GM21619 (cell line): Measurements from ENCODE around the gene SNX8.
A peak's percentile ranks its signal among the peaks of the same experiment; 100 is the strongest.
"Not testable (repeated sequence)": the region's sequence is repeated elsewhere in the genome, so short reads cannot be mapped to it uniquely, and the experiment has no call there.

ENCODE experiments used
- ATAC-seq: cut with Tn5 transposase; IDR thresholded peaks from one replicate; pipeline ENCODE4 v1.9.1; 2021; ENCODE audit not compliant: unreplicated experiment

SNX8 gene, protein sequence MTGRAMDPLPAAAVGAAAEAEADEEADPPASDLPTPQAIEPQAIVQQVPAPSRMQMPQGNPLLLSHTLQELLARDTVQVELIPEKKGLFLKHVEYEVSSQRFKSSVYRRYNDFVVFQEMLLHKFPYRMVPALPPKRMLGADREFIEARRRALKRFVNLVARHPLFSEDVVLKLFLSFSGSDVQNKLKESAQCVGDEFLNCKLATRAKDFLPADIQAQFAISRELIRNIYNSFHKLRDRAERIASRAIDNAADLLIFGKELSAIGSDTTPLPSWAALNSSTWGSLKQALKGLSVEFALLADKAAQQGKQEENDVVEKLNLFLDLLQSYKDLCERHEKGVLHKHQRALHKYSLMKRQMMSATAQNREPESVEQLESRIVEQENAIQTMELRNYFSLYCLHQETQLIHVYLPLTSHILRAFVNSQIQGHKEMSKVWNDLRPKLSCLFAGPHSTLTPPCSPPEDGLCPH

DNA sequence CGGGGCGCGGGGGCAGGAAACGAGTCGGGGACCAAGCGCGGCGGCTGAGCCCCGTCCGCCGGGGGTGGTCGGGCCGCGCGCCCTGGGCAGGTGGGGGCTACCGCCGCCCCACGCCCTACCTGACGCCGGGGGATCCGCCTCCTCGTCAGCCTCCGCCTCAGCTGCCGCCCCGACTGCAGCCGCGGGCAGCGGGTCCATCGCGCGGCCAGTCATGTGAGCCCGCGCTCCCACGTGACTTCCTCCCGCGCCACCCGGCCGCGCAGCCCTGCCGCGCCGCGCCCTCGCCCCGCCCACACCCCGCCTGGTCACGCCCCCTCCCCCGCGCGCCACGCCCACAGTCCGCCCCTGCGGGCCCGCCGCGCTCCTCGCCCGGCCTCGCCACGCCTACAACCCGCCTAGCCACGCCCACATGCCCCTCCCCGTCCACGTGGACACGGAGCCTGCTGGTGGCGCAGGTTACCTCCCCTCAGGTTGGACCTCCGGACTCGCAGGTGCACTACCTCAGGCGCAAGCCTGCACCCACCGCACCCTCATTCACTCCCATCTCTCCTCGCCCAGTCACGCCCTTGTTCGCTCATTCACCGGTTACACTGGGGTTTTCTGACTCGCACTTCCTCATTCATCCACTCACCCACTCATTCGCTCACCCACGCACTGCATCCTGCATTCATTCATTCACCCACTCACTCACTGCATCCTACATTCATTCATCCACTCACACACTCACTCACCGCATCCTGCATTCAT, at the start of gene SNX8:
Gene SNX8 (minus strand): TSS at position 233 of the 747 bp plus-strand sequence. CDS start 20 bp downstream, at position 213.
- ATAC-seq = peak; percentile 62

GRCh38 chr7:2362385-2363088, 48.3 kb upstream of the SNX8 start:
- ATAC-seq = no peak

GRCh38 chr7:2360796-2361195, 46.6 kb upstream of the SNX8 start:
- ATAC-seq = no peak

- no peak for ATAC-seq
Measured at GRCh38 chr7:2359610-2360009, 45.4 kb upstream of the SNX8 start.

- no peak for ATAC-seq
Measured at GRCh38 chr7:2358968-2359527, 44.8 kb upstream of the SNX8 start.

DNA sequence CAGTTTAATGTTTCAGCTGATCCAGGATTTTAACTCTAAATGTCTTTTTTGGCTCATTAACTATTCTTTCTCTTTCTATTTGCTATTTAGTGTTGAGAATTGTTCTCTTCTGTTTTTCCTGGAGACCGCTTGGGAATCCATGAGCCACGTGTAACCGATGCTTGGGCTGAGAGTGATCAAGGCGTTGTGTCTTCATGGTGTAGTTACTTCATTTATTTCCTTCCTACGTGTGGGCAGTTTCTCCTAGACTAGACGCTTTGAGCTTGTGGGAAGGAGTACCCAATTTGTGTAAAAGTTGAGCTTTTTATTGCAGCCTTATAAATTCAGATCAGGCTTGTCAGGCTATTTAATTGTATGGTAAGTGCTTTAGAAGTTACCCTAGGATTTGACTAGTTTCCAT, 43.3 kb upstream of the SNX8 start:
- no peak for ATAC-seq

DNA sequence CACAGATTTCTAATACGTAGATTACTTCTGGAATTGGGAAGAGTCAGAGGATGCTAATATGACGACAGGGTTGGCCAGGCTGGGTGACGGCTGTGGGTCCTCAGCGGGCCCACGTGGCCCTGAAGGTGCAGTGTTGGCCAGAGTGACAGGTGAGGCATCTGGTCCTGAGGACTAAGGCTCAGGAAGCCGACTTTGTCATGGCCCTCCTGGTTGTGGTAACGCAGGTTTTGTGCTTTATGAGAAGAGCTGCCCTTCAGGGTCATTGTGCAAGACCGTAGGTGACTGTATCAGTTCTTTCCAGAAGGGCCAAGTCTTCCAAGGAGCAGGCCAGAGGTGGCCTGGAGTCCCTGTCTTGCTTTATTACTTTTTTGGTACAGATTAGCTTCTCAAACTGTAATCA, 42.9 kb upstream of the SNX8 start:
- no peak for ATAC-seq

DNA sequence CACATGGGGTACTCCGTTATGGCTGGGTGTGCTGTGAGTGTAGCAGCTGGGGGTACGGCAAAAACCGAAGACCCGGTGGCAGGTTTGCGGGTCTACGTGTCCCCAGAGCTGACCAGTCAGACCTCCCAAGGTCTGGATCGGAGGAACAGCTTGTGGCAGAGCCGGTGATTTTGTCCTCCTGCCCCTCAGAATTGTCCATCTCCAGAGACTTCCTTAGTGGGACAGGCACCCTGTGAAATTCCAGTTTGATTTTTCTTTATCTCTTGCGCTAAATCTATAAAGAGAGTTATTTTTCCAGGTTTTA, 41.4 kb upstream of the SNX8 start:
- no peak for ATAC-seq

DNA sequence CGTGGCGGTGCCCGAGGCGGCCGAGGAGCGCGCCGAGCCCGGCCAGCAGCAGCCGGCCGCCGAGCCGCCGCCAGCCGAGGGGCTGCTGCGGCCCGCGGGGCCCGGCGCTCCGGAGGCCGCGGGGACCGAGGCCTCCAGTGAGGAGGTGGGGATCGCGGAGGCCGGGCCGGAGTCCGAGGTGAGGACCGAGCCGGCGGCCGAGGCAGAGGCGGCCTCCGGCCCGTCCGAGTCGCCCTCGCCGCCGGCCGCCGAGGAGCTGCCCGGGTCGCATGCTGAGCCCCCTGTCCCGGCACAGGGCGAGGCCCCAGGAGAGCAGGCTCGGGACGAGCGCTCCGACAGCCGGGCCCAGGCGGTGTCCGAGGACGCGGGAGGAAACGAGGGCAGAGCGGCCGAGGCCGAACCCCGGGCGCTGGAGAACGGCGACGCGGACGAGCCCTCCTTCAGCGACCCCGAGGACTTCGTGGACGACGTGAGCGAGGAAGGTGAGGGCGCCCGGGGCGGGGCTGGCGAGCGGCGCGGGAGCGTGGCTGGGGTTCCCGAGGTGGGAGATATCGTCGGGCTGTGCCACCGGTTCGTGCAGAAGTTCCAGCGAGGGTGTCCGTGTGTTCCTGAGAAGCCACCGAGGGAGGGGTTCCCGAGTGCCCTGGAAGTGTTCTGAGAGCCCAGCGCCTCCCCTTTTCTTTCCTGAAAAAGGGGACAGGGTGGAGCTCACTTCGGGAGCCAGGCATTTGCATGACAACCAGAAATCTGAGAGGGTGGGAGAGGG, 40.9 kb upstream of the SNX8 start:
- no peak for ATAC-seq

GRCh38 chr7:2354186-2354938, 40.1 kb upstream of the SNX8 start, which contains the start of gene EIF3B:
Gene EIF3B (plus strand): TSS chr7:2354827. CDS start chr7:2354922, 95 bp downstream.
- ATAC-seq = peak; percentile 81

DNA sequence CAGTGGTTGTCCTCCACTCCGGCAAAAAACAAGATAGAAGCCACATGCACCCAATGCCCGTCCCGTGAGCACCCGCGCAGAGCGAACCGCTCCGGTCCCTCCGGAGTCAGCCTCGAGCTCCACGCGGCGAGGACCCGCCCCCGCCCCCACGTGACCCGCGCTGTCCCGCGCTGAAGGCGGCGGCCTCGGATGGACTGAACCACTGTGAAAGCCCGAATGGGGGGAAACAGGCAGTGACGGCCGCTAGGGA, 39.6 kb upstream of the SNX8 start:
- peak; percentile 41 for ATAC-seq

DNA sequence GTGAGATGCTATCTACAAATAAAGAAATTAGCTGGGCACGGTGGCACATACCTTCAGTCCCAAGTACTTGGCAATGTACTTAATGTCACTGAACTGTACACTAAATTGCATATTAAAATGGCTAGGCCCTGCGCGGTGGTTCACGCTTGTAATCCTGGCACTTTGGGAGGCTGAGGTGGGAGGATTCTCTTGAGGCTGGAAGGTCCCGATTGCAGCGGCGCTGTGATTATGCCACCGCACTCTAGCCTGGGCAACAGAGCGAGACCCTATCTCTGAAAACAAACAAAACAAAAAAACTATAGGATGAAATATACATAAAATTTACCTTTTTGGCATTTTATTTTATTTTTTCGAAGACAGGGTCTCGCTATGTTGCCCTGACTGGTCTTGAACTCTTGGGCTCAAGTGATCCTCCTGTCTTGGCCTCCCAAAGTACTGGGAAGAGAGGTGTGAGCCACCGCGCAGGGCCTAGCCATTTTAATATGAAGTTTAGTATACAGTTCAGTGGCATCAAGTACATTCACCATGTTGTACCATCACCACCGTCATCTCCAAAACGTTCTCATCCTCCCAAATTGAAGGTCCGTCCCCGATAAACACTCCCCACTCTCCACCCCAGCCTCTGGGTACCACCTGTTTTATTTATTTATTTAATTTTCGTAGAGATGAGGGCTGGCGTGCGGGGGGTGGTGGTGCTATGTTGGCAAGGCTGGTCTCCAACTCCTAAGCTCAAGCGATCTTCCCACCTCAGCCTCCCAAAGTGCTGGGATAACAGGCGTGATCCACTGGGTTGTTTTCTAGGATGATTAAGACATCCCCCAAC, 39.1 kb upstream of the SNX8 start:
- ATAC-seq = no peak

- no peak for ATAC-seq
Measured at GRCh38 chr7:2350861-2351260, 36.6 kb upstream of the SNX8 start.

- ATAC-seq = no peak
Measured at GRCh38 chr7:2350055-2350454, 35.8 kb upstream of the SNX8 start.

GRCh38 chr7:2347351-2348063, 33.3 kb upstream of the SNX8 start:
- ATAC-seq = not testable (repeated sequence)

- ATAC-seq = no peak
Measured at GRCh38 chr7:2336626-2337299, 22.5 kb upstream of the SNX8 start.

- not testable (repeated sequence) for ATAC-seq
Measured at GRCh38 chr7:2332606-2333231, 18.5 kb upstream of the SNX8 start.

- no peak for ATAC-seq
Measured at GRCh38 chr7:2331707-2332106, 17.5 kb upstream of the SNX8 start.
